Activated CD4-positive, CD25-positive, alpha-beta regulatory T cell treated with anti-CD3 and anti-CD28 coated beads, Interleukin-2, amount 50 U/mL, for 72 hours (primary cell): ENCODE results near the gene OR5AL1.
"Not testable (repeated sequence)": the region's sequence is repeated elsewhere in the genome, so short reads cannot be mapped to it uniquely, and the experiment has no call there.

Experiments
- DNase-seq: peaks from one replicate; pipeline ENCODE4 v3.0.0; 2021

The OR5AL1 gene

DNA sequence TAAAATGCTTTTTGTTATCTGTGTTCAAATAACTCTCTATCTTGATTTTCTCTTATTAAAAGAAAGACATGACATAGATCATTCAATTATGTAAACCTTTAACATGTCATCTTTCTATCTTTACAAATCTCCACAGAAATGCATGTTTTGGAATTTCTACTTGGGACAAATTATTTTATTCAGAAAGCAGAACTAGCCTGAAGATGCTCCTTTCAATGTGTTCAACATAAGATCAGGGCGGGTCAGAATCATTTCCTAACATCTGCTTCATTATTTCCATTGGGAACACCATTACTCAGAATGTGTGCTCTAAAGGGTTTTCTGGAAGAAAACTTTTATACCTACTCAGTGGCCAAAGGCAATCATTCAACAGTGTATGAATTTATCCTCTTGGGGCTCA is at the start of gene OR5AL1:
Gene OR5AL1, plus strand, starts transcription at position 301 of the 400 bp plus-strand sequence.
- DNase-seq: no peak

DNA sequence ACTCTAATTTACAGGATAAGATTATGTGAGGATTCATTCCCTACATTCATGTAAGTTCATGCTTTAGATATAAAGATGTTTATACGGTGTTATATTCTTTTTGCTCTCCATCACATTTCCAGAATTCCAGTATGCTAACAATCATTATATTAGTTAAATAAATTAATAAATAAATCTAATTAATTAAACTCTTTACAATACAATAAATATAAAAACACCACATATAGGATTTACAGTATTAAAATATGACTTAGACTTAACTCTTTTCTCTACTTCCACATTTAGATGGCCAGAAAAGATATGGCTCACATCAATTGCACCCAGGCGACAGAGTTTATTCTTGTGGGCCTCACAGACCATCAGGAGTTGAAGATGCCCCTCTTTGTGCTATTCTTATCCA is 37.2 kb upstream of the OR5AL1 start, which contains the start of gene OR8U1:
Gene OR8U1, plus strand, starts transcription at position 301 of the 400 bp plus-strand sequence. Its CDS starts 0 bp downstream, at position 301.
- DNase-seq: no peak

DNA sequence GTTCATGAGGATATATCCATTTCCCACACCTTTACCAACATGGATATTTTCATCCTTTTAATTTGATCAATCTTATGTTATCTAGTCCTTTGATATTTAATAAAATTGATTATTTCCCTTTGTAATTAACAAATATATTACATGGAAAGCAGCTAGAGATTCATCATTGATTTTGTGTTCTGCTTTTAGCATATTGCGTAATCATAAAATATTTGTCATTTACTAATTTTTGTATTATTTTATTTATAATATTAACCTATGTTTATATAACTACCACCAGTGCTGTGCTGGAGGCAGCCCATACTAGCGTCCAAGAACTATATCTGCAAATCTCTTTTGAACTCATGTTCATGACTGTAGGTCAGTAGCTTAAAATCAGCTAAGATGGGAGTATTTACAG is 32.4 kb upstream of the OR5AL1 start:
- no peak for DNase-seq

DNA sequence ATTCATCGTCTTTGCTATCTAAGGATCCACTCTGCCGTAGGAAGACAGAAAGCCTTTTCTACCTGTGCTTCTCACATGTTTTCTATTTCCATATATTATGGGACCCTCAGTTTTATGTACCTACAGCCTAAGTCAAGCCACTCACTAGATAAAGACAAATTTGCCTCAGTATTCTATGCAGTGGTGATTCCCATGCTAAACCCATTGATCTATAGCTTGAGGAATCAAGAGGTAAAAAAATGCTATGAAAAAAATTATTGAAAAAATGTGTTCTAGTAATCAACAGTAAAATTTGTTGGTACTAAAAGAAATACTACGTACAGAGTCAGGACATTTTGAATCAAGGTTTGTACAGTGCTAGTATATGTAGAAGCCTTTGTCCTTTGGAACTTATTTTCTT is 18.1 kb upstream of the OR5AL1 start:
- DNase-seq: no peak

DNA sequence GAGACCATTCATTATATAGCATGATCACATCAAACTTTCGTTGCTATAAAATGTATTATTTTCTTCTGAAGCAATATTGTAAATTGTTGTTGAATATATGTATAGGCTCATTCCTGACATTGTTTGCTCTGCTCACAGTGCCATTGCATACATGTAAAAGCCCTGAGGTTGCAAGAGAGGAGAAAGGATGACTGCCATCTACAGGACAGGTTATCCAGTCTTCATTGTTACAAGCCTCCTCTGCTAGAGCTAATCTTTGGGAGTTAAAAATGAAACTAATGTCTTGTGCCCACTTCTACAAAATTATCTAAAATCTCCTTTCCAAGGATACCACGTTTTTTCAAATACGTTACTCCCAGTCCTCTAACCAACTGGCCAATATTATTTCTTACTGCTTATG is 16.4 kb upstream of the OR5AL1 start:
- DNase-seq: no peak

DNA sequence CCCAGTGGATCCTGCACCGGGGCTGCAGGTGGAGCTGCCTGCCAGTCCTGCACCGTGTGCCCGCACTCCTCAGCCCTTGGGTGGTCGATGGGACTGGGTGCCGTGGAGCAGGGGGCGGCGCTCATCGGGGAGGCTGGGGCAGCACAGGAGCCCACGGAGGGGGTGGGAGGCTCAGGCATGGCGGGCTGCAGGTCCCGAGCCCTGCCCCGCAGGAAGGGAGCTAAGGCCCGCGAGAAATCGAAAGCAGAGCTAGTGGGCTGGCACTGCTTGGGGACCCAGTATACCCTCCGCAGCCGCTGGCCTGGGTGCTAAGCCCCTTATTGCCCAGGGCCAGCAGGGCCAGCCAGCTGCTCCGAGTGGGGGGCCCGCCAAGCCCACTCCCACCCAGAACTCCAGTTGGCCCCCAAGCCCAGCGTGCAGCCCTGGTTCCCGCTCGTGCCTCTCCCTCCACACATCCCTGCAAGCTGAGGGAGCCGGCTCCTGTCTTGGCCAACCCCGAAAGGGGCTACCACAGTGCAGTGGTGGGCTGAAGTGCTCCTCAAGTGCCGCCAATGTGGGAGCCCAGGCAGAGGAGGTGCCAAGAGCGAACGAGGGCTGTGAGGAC is 10.5 kb upstream of the OR5AL1 start:
- DNase-seq: not testable (repeated sequence)

DNA sequence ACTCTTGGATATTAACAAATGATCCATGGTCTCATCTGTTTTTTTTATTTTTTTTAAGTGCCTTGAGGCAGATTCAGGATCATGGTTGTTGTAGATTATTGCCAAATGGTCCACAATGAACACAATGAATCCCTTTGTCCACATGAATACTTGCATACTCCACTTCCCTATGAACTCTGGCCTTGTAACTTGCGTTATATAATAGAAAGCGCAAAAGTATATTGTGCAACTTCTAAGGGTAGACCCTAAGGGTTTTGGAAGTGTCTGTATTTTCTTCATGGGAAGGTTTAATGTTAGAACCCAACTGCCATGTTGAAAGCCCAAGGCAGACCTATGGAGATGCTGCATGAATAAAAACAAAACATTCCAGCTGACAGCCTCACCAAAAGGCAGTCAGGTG is 8.1 kb upstream of the OR5AL1 start:
- no peak for DNase-seq

DNA sequence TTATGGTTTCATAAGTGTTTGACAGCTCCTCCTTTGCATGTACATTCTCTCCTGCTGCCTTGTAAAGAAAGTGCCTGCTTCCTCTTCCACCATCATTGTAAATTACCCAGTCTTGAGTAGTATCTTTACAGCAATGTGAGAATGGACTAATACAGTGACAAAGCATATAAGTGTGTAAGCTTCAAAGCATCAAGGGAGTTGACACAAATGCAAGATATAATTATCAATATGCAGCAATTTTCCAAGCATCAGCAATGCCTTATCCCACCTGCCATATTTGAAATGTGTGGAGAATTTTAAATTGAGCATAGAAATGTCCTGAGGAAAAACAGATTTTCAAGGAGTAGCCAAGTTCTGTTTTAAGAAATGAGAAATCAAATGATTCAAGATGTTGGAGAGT is 1.7 kb upstream of the OR5AL1 start:
- DNase-seq: no peak

DNA sequence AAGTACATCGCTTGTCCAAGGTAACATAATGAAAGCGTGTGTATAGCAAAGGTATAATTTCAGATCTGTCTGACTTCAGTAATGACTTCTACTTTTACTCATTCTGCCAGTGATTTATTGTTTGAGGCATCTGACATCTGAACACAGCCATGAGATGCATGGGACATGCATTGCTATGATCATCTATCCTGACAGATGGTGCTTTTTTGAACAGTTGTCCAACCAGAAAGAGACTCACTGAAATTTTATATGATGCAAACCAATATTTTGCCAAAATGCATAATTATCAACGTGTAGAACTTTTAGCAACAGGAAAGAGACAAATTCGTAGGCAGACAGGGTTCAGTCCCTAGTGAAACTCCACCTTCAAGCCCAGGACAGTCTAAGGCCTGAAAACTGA is 41.0 kb downstream of the OR5AL1 start:
- DNase-seq: no peak

DNA sequence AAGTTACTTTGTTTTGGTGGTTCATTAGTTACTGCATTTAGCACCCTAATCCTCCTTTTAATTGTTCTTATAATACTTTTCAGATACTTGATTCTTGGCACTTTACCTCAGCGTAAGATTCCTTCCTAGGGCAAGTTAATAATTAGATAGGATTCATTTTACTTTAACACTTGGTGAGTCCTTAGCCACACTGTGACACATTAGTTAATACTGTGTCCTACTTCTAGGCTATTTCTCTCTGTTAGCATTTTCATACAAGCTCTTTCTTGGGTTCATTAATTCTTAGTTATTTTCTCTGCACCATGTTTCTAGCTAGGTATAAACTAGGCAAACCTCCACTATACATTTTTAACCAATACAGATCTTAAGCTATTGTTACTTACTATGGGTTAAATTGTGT is 44.6 kb downstream of the OR5AL1 start:
- DNase-seq: no peak
